Thyroid gland (tissue), 4 donors: ENCODE measurements around the gene ARMH1. TPM values are rescaled to one million over a fixed set of nuclear protein-coding genes. Genes with fewer than 3 reads are reported as not detected.
"Not testable (repeated sequence)": the region's sequence is repeated elsewhere in the genome, so short reads cannot be mapped to it uniquely, and the experiment has no call there.

Experiments
- DNase-seq, 2 donors: peaks; one replicate each; pipeline ENCODE4 v3.0.0-alpha.2; 2019
- H3K27ac ChIP-seq, 3 donors: fragments of 200-600 bp; sonication (generic); 1 replicate in 2 of 3; 2 replicates in 1 of 3; pipeline ENCODE4 v1.5.1; 2016 to 2019; ENCODE audit warnings: mild to moderate bottlenecking in 1 of 3, moderate library complexity in 1 of 3
- H3K27me3 ChIP-seq: fragments of 200-600 bp; sonication (generic); one replicate; pipeline ENCODE4 v1.5.1; 2019
- H3K36me3 ChIP-seq, 2 donors: fragments of 200-600 bp; sonication (generic); one replicate each; pipeline ENCODE4 v1.5.1; 2016 to 2019
- H3K4me1 ChIP-seq, 2 donors: fragments of 200-600 bp; sonication (generic); one replicate each; pipeline ENCODE4 v1.5.1; 2017 to 2019
- H3K4me3 ChIP-seq, 3 donors: fragments of 200-600 bp; sonication (generic); replicated peaks in 1 of 3; 1 replicate in 2 of 3; 2 replicates in 1 of 3; pipeline ENCODE4 v1.5.1; 2016; ENCODE audit warnings: mild to moderate bottlenecking in 1 of 3
- H3K9me3 ChIP-seq: fragments of 200-600 bp; sonication (generic); one replicate; pipeline ENCODE4 v1.5.1; 2017
- POLR2A ChIP-seq, 2 donors: fragments of 450-650 bp; IDR thresholded peaks; one replicate each; pipeline ENCODE4 v1.6.1; 2017; ENCODE audit warnings: antibody characterized with exemption in 2 of 2, mild to moderate bottlenecking in 2 of 2, moderate library complexity in 1 of 2
- WGBS, 2 donors: methylation state at CpG; one replicate each; pipeline ENCODE4 v1.1.5; 2017; 5-methylcytosine and 5-hydroxymethylcytosine counted together
- intact Hi-C: fragments of 100-400 bp; cut with DNase I; formaldehyde crosslinking; loops from one replicate; pipeline ENCODE4 v1.15.1; 2023
- small RNA-seq: library from RNA; depleted of rRNA; stranded (forward); fragments of <200 nt; gene quantifications from one replicate; pipeline ENCODE3, GENCODE V24; 2016
- total RNA-seq, 4 donors: library from RNA; depleted of rRNA; stranded (reverse); fragments of >200 nt; gene quantifications; one replicate each; pipeline ENCODE4 v1.2.3, GENCODE V29; 2016
- TF ChIP-seq, protein P1 (sequence below), 6 experiments: fragments of 200-600 bp in 3 of 6; fragments of 450-650 bp in 3 of 6; sonication (generic) in 3 of 6; IDR thresholded peaks; one replicate each; pipeline ENCODE4 v1.5.1; 2016 to 2019; ENCODE audit warnings: antibody characterized with exemption in 6 of 6, mild to moderate bottlenecking in 2 of 6, inconsistent platforms in 1 of 6, moderate library complexity in 1 of 6

The ARMH1 gene
- total RNA-seq, 4 donors from 2014 or later, result 1.3 to 1.9 TPM; not detected in 2

GRCh38 chr1:44759077-44759476 lies 84.6 kb downstream of the ARMH1 start:
- Histone ChIP-seq H3K27ac (no peak overlapping the region), H3K4me3 (no peak overlapping the region), H3K9me3 (no peaks in the 10 kb centered on the region), H3K4me1 (no peaks in the 10 kb centered on the region), H3K27me3 (no peaks in the 10 kb centered on the region), H3K36me3 (no peaks in the 10 kb centered on the region)
- intact Hi-C loops, result no loop called here
- WGBS, 2 donors, result 90 to 94% methylated on average over 11 of the region's 11 CpGs
- no peak for DNase-seq
- TF ChIP-seq POLR2A (IDR thresholded peaks at IDR 0.05), result no peak
- TF ChIP-seq, protein P1, sequence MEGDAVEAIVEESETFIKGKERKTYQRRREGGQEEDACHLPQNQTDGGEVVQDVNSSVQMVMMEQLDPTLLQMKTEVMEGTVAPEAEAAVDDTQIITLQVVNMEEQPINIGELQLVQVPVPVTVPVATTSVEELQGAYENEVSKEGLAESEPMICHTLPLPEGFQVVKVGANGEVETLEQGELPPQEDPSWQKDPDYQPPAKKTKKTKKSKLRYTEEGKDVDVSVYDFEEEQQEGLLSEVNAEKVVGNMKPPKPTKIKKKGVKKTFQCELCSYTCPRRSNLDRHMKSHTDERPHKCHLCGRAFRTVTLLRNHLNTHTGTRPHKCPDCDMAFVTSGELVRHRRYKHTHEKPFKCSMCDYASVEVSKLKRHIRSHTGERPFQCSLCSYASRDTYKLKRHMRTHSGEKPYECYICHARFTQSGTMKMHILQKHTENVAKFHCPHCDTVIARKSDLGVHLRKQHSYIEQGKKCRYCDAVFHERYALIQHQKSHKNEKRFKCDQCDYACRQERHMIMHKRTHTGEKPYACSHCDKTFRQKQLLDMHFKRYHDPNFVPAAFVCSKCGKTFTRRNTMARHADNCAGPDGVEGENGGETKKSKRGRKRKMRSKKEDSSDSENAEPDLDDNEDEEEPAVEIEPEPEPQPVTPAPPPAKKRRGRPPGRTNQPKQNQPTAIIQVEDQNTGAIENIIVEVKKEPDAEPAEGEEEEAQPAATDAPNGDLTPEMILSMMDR (IDR thresholded peaks at IDR 0.05), result no peak

DNA sequence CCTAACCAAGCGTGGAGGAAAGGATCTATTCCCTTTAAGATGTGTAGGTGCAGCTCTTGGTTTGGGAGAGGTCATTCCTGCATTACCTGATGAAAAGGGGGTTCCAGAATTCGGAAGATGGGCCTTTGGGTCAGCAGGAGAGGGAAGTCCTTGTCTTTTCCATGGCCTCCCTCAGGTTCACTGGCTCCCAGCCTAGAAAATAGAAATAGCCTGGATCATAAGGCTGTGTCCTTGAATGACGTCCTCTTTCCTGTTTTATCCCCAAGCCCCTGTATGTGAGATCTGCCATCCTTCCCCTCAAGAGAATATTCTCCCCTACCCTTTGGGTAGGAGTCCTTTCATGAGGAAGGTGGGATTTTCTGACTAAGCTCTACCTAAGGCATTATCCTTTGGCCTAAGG lies 86.4 kb downstream of the ARMH1 start:
- Histone ChIP-seq H3K27me3 (no peaks in the 10 kb centered on the region), H3K9me3 (no peaks in the 10 kb centered on the region), H3K36me3 (no peaks in the 10 kb centered on the region), H3K4me3 (no peak overlapping the region), H3K4me1 (no peaks in the 10 kb centered on the region), H3K27ac (no peak overlapping the region)
- DNase-seq, result no peak
- intact Hi-C loops, result no loop called here
- 94 to 95% methylated on average over 3 of the region's 3 CpGs for WGBS, 2 donors
- TF ChIP-seq POLR2A (IDR thresholded peaks at IDR 0.05), result no peak
- TF ChIP-seq, protein P1 (IDR thresholded peaks at IDR 0.05), result no peak

GRCh38 chr1:44766421-44766820 lies 91.9 kb downstream of the ARMH1 start:
- H3K4me3 ChIP-seq, H3K4me1 ChIP-seq, H3K27ac ChIP-seq, H3K9me3 ChIP-seq, H3K36me3 ChIP-seq, DNase-seq, intact Hi-C loops, H3K27me3 ChIP-seq: not testable (repeated sequence)
- WGBS, 2 donors, result 96 to 97% methylated on average over 6 of the region's 6 CpGs

Small RNAs within 50 kb of the gene (small RNA-seq; reads per million reads assigned to genes)
- gene RNU5D-1, result 3.7 reads per million, percentile 79 among the genes with 10 or more reads in this experiment
- not detected for gene RNU5F-1

Other genes with a start within 250 kb of the ARMH1 start
- gene TMEM53, start 233 bp upstream of the ARMH1 start, total RNA-seq, result 10 to 100 TPM in 1 of 4 donors, 1 to 10 TPM in 3; 3.9 to 10.4 (median 8.0) TPM
- not detected for gene RNU5D-1, start 56.5 kb downstream of the ARMH1 start, total RNA-seq
- gene KIF2C, start 65.1 kb downstream of the ARMH1 start, total RNA-seq, result 1 to 10 TPM in 2 of 4 donors, under 1 TPM in 2; 0.63 to 1.2 (median 1.0) TPM
- gene RPS8, start 100.8 kb downstream of the ARMH1 start, total RNA-seq, result 1,000 to 10,000 TPM; 1,167 to 2,709 (median 1,595) TPM
- gene BEST4, start 113.5 kb downstream of the ARMH1 start, total RNA-seq, result under 1 TPM in 2 of 4 donors, not detected in 2; 0.42 to 0.56 TPM
- gene PLK3, start 125.7 kb downstream of the ARMH1 start, total RNA-seq, result 10 to 100 TPM in 3 of 4 donors, 1 to 10 TPM in 1; 7.4 to 18.4 (median 13.6) TPM
- 1 to 10 TPM in 1 of 4 donors, under 1 TPM in 1, not detected in 2; 0.67 to 1.0 TPM for gene DYNLT4, start 132.6 kb downstream of the ARMH1 start, total RNA-seq
- 10 to 100 TPM in 2 of 4 donors, 1 to 10 TPM in 2; 7.3 to 14.9 (median 9.2) TPM for gene BTBD19, start 133.8 kb downstream of the ARMH1 start, total RNA-seq
- 1 to 10 TPM in 1 of 4 donors, under 1 TPM in 3; 0.15 to 1.0 (median 0.52) TPM for gene PTCH2, start 168.5 kb downstream of the ARMH1 start, total RNA-seq